Transverse colon (tissue), 4 donors: ENCODE results near the gene SMIM5. TPM values are rescaled to one million over a fixed set of nuclear protein-coding genes. Genes with fewer than 3 reads are reported as not detected.

Source experiments
- DNase-seq: peaks from one replicate; pipeline ENCODE4 v3.0.0-alpha.2; 2019
- H3K27ac ChIP-seq, 4 donors: fragments of 200-600 bp; sonication (generic); 2 replicates each; pipeline ENCODE4 v1.5.1; 2016 to 2018; ENCODE audit warnings: inconsistent platforms in 4 of 4
- H3K27me3 ChIP-seq: fragments of 200-600 bp; sonication (generic); 2 replicates; pipeline ENCODE4 v1.5.1; 2017; ENCODE audit warnings: inconsistent platforms
- H3K36me3 ChIP-seq, 4 donors: fragments of 200-600 bp; sonication (generic); 2 replicates each; pipeline ENCODE4 v1.5.1; 2017 to 2019; ENCODE audit warnings: inconsistent platforms in 4 of 4
- H3K4me1 ChIP-seq, 4 donors: fragments of 200-600 bp; sonication (generic); 2 replicates each; pipeline ENCODE4 v1.5.1; 2017 to 2020; ENCODE audit warnings: inconsistent platforms in 4 of 4
- H3K4me3 ChIP-seq, 4 donors: fragments of 200-600 bp; sonication (generic); 1 replicate in 1 of 4; 2 replicates in 3 of 4; pipeline versions ENCODE4 v1.5.1 to v1.6.1; 2017 to 2019; ENCODE audit warnings: inconsistent platforms in 4 of 4
- H3K9me3 ChIP-seq, 2 donors: fragments of 200-600 bp; sonication (generic); 2 replicates each; pipeline ENCODE4 v1.5.1; 2017 to 2019; ENCODE audit warnings: inconsistent platforms in 2 of 2
- CTCF ChIP-seq, 5 experiments: fragments of 200-600 bp in 3 of 5; fragments of 450-650 bp in 2 of 5; sonication (generic) in 3 of 5; IDR thresholded peaks; 1 replicate in 2 of 5; 2 replicates in 3 of 5; pipeline ENCODE4 v1.5.1; 2016 to 2017; ENCODE audit warnings: antibody characterized with exemption in 5 of 5, inconsistent platforms in 3 of 5, mild to moderate bottlenecking in 2 of 5, moderate library complexity in 1 of 5
- EP300 ChIP-seq: sonication (generic); formaldehyde crosslinking; IDR thresholded peaks from one replicate; pipeline ENCODE4 v1.6.1; 2017; ENCODE audit warnings: antibody characterized with exemption, low read depth
- POLR2A ChIP-seq: fragments of 450-650 bp; IDR thresholded peaks from one replicate; pipeline ENCODE4 v1.6.1; 2016; ENCODE audit warnings: antibody characterized with exemption, mild to moderate bottlenecking, moderate library complexity
- POLR2AphosphoS5 ChIP-seq, 3 donors: sonication (generic); formaldehyde crosslinking; IDR thresholded peaks; one replicate each; pipeline ENCODE4 v1.6.1; 2016; ENCODE audit warnings: antibody characterized with exemption in 3 of 3
- WGBS, 2 donors: methylation state at CpG; one replicate each; pipeline ENCODE4 v1.1.5; 2018; ENCODE audit warnings: low coverage in 1 of 2; 5-methylcytosine and 5-hydroxymethylcytosine counted together
- in situ Hi-C, 4 donors: fragments of 200-750 bp; cut with MboI; loops; one replicate each; pipeline versions ENCODE4 v1.15.0 to v1.15.1; 2017; ENCODE audit warnings: low sequenced_read_pairs in 3 of 4, low pct_ligation_motif_present in 1 of 4, low pct_unique_long_range_greater_than_20kb in 1 of 4
- intact Hi-C: fragments of 100-400 bp; cut with DNase I; formaldehyde crosslinking; loops from one replicate; pipeline ENCODE4 v1.15.1; 2023; ENCODE audit warnings: low total_unique reads
- total RNA-seq, 4 donors: library from RNA; depleted of rRNA; stranded (reverse); fragments of >200 nt; gene quantifications; one replicate each; pipeline ENCODE4 v1.1.0, GENCODE V29; 2016

Gene SMIM5
- total RNA-seq, 4 donors from 2014 or later: 31.3 to 71.4 (median 50.0) TPM; not detected in 1

- DNase-seq: no peak
- Histone ChIP-seq H3K36me3 (peaks cover 0 to 46% (median 10%) of the 10 kb centered on the region in 4 donors), H3K4me1 (peaks cover 14 to 26% (median 19%) of the 10 kb centered on the region in 4 donors), H3K4me3 (no peak overlapping the region), H3K27me3 (no peaks in the 10 kb centered on the region), H3K27ac (no peak overlapping the region), H3K9me3 (no peaks in the 10 kb centered on the region)
- WGBS, 2 donors: 76% methylated on average over 5 of the region's 5 CpGs; no CpG with 5 or more reads in 1 of the 2 donors
- TF ChIP-seq EP300: no peak
- TF ChIP-seq POLR2AphosphoS5 (IDR thresholded peaks at IDR 0.05): no peak
- no peak for TF ChIP-seq CTCF (IDR thresholded peaks at IDR 0.05)
- no peak for TF ChIP-seq POLR2A
- in situ Hi-C loops (loop anchor here (5.0 to 10.0 kb wide), 2 partner anchors 74 to 76 kb away; no protein-coding TSS in a partner anchor), intact Hi-C loops (loop anchor here (5.0 kb wide), 1 partner anchor 81 kb away; no protein-coding TSS in a partner anchor)
These were observed 37.6 kb downstream of the SMIM5 start for GRCh38 chr17:75670868-75671267.

- Histone ChIP-seq H3K9me3 (no peaks in the 10 kb centered on the region), H3K27me3 (no peaks in the 10 kb centered on the region), H3K27ac (no peak overlapping the region), H3K36me3 (peaks cover 0 to 46% (median 10%) of the 10 kb centered on the region in 4 donors), H3K4me1 (peaks cover 7 to 19% (median 11%) of the 10 kb centered on the region in 4 donors), H3K4me3 (no peak overlapping the region)
- WGBS, 2 donors: 94% methylated on average over 5 of the region's 5 CpGs; no CpG with 5 or more reads in 1 of the 2 donors
- TF ChIP-seq POLR2A (no peak), POLR2AphosphoS5 (IDR thresholded peaks at IDR 0.05) (no peak), CTCF (IDR thresholded peaks at IDR 0.05) (no peak), EP300 (no peak)
- in situ Hi-C loops (loop anchor here (5.0 to 10.0 kb wide), 2 partner anchors 73 to 75 kb away; no protein-coding TSS in a partner anchor), intact Hi-C loops (loop anchor here (5.0 kb wide), 1 partner anchor 80 kb away; no protein-coding TSS in a partner anchor)
- no peak for DNase-seq
These were observed 38.8 kb downstream of the SMIM5 start for GRCh38 chr17:75672011-75672410.

- peaks cover 0 to 46% (median 10%) of the 10 kb centered on the region in 4 donors for H3K36me3 ChIP-seq
- 89 to 100% methylated on average over 1 to 4 of the region's 4 CpGs for WGBS, 2 donors
- peaks cover 0 to 11% (median 3%) of the 10 kb centered on the region in 4 donors for H3K4me1 ChIP-seq
- intact Hi-C loops (loop anchor here (5.0 kb wide), 1 partner anchor 79 kb away; no protein-coding TSS in a partner anchor), in situ Hi-C loops (loop anchor here (5.0 to 10.0 kb wide), 2 partner anchors 71 to 74 kb away; no protein-coding TSS in a partner anchor)
- H3K4me3 ChIP-seq: no peak overlapping the region
- no peak for DNase-seq
- TF ChIP-seq POLR2AphosphoS5 (IDR thresholded peaks at IDR 0.05): no peak
- no peak for TF ChIP-seq EP300
- no peak for TF ChIP-seq POLR2A
- no peak for TF ChIP-seq CTCF (IDR thresholded peaks at IDR 0.05)
- H3K9me3 ChIP-seq: no peaks in the 10 kb centered on the region
- no peaks in the 10 kb centered on the region for H3K27me3 ChIP-seq
- no peak overlapping the region for H3K27ac ChIP-seq
These were observed 40.3 kb downstream of the SMIM5 start for GRCh38 chr17:75673487-75673886.

- no peak for TF ChIP-seq EP300
- TF ChIP-seq POLR2AphosphoS5 (IDR thresholded peaks at IDR 0.05): no peak
- no peak for TF ChIP-seq POLR2A
- TF ChIP-seq CTCF (IDR thresholded peaks at IDR 0.05): no peak
- Histone ChIP-seq H3K27me3 (no peaks in the 10 kb centered on the region), H3K36me3 (peaks cover 0 to 24% (median 7%) of the 10 kb centered on the region in 4 donors), H3K4me3 (no peak overlapping the region), H3K9me3 (no peaks in the 10 kb centered on the region), H3K27ac (no peak overlapping the region), H3K4me1 (peaks cover 0 to 27% (median 9%) of the 10 kb centered on the region in 4 donors)
- no peak for DNase-seq
- intact Hi-C loops: no loop called here
- in situ Hi-C loops: loop anchor here in 2 of 4 donors (10.0 kb wide), 1 partner anchor 68 kb away; no protein-coding TSS in a partner anchor
- WGBS, 2 donors: 62 to 78% methylated on average over 3 of the region's 3 CpGs
These were observed 43.2 kb downstream of the SMIM5 start for GRCh38 chr17:75676461-75676860.
